Measurements from ENCODE around the gene TBX1.

DNA sequence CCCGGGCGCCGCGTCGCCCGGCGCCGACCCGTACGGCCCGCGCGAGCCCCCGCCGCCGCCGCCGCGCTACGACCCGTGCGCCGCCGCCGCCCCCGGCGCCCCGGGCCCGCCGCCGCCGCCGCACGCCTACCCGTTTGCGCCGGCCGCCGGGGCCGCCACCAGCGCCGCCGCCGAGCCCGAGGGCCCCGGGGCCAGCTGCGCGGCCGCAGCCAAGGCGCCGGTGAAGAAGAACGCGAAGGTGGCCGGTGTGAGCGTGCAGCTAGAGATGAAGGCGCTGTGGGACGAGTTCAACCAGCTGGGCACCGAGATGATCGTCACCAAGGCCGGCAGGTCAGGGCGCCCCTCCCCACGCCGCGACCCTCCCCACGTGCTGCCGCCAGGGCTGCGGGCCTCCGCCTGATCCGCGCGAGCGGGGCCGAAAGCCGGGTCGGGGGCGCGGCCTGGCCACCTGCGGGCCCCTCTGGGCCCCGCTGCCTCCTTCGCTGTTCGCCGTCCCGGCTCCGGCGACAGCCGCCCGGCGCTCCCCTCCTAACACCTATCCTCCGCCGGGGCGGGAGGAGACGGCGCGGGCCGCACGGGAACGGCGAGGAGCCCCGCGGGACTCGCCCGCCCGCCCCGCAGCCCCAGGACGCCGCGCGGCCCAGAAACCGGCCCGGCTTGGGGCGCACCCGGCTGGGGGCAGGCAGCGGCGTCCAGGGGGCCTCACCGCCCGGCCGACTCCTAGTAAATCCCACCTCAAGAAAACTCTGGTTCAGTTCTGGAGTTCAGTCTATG lies 560 bp downstream of the TBX1 start:
- TF ChIP-seq, protein P1, sequence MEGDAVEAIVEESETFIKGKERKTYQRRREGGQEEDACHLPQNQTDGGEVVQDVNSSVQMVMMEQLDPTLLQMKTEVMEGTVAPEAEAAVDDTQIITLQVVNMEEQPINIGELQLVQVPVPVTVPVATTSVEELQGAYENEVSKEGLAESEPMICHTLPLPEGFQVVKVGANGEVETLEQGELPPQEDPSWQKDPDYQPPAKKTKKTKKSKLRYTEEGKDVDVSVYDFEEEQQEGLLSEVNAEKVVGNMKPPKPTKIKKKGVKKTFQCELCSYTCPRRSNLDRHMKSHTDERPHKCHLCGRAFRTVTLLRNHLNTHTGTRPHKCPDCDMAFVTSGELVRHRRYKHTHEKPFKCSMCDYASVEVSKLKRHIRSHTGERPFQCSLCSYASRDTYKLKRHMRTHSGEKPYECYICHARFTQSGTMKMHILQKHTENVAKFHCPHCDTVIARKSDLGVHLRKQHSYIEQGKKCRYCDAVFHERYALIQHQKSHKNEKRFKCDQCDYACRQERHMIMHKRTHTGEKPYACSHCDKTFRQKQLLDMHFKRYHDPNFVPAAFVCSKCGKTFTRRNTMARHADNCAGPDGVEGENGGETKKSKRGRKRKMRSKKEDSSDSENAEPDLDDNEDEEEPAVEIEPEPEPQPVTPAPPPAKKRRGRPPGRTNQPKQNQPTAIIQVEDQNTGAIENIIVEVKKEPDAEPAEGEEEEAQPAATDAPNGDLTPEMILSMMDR (IDR thresholded peaks at IDR 0.05), result no peak
- no peak for TF ChIP-seq POLR2A (IDR thresholded peaks at IDR 0.05)
